ENCODE results near the gene VANGL2.

- no peak for TF ChIP-seq EZH2 (IDR thresholded peaks at IDR 0.05; ENCODE audit: borderline replicate concordance, insufficient read depth, low read length, poor library complexity, severe bottlenecking)
- TF ChIP-seq, protein P1, sequence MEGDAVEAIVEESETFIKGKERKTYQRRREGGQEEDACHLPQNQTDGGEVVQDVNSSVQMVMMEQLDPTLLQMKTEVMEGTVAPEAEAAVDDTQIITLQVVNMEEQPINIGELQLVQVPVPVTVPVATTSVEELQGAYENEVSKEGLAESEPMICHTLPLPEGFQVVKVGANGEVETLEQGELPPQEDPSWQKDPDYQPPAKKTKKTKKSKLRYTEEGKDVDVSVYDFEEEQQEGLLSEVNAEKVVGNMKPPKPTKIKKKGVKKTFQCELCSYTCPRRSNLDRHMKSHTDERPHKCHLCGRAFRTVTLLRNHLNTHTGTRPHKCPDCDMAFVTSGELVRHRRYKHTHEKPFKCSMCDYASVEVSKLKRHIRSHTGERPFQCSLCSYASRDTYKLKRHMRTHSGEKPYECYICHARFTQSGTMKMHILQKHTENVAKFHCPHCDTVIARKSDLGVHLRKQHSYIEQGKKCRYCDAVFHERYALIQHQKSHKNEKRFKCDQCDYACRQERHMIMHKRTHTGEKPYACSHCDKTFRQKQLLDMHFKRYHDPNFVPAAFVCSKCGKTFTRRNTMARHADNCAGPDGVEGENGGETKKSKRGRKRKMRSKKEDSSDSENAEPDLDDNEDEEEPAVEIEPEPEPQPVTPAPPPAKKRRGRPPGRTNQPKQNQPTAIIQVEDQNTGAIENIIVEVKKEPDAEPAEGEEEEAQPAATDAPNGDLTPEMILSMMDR (IDR thresholded peaks at IDR 0.05; ENCODE audit: poor library complexity, severe bottlenecking): no peak
- no peak for TF ChIP-seq REST (IDR thresholded peaks at IDR 0.05; ENCODE audit: borderline replicate concordance)
- no peak for TF ChIP-seq RAD21 (conservative IDR thresholded peaks at IDR 0.05)
- no peak for TF ChIP-seq POLR2AphosphoS5 (IDR thresholded peaks at IDR 0.05)
- TF ChIP-seq EP300 (conservative IDR thresholded peaks at IDR 0.05; ENCODE audit: poor library complexity, severe bottlenecking): no peak
- no peak for TF ChIP-seq MXI1 (conservative IDR thresholded peaks at IDR 0.05; ENCODE audit: poor library complexity, severe bottlenecking)
- no peak for TF ChIP-seq SMC3 (conservative IDR thresholded peaks at IDR 0.05; ENCODE audit: poor library complexity)
- TF ChIP-seq TAF1 (IDR thresholded peaks at IDR 0.05; ENCODE audit: low read depth): no peak
Observed at GRCh38 chr1:160431571-160431970, 31.2 kb downstream of the VANGL2 start.

Measured in neural cell (in vitro differentiated cells).